GM18909 (cell line): ENCODE results near the gene COL6A5.
"Not testable (repeated sequence)": the region's sequence is repeated elsewhere in the genome, so short reads cannot be mapped to it uniquely, and the experiment has no call there.

ENCODE experiments used
- ATAC-seq: cut with Tn5 transposase; IDR thresholded peaks from one replicate; pipeline ENCODE4 v1.9.1; 2021; ENCODE audit warnings: mild to moderate bottlenecking; ENCODE audit not compliant: unreplicated experiment, poor library complexity

COL6A5 gene

GRCh38 chr3:130433306-130433705 lies 87.8 kb downstream of the COL6A5 start:
- ATAC-seq = no peak

GRCh38 chr3:130442284-130442683 lies 96.8 kb downstream of the COL6A5 start:
- no peak for ATAC-seq

- not testable (repeated sequence) for ATAC-seq
These were observed 101.4 kb downstream of the COL6A5 start for GRCh38 chr3:130446840-130447239.

- ATAC-seq = not testable (repeated sequence)
These were observed 102.7 kb downstream of the COL6A5 start for GRCh38 chr3:130448155-130448554.

- ATAC-seq = no peak
These were observed 111.1 kb downstream of the COL6A5 start for GRCh38 chr3:130456540-130456939.

GRCh38 chr3:130457671-130458070 lies 112.2 kb downstream of the COL6A5 start:
- no peak for ATAC-seq

- ATAC-seq = no peak
These were observed 114.5 kb downstream of the COL6A5 start for GRCh38 chr3:130459944-130460343.

- ATAC-seq = no peak
These were observed 116.6 kb downstream of the COL6A5 start for GRCh38 chr3:130462089-130462488.

GRCh38 chr3:130463221-130463620 lies 117.7 kb downstream of the COL6A5 start:
- ATAC-seq = no peak

GRCh38 chr3:130465521-130465920 lies 120.0 kb downstream of the COL6A5 start:
- no peak for ATAC-seq

GRCh38 chr3:130468311-130468710 lies 122.8 kb downstream of the COL6A5 start:
- ATAC-seq = no peak

- no peak for ATAC-seq
These were observed 124.7 kb downstream of the COL6A5 start for GRCh38 chr3:130470126-130470525.

GRCh38 chr3:130473416-130473815 lies 127.9 kb downstream of the COL6A5 start:
- ATAC-seq = no peak

- ATAC-seq = no peak
These were observed 135.3 kb downstream of the COL6A5 start for GRCh38 chr3:130480736-130481135.

- ATAC-seq = no peak
These were observed 142.8 kb downstream of the COL6A5 start for GRCh38 chr3:130488288-130488687.

GRCh38 chr3:130488769-130489450 lies 143.4 kb downstream of the COL6A5 start:
- no peak for ATAC-seq

- ATAC-seq = no peak
These were observed 144.8 kb downstream of the COL6A5 start for GRCh38 chr3:130490241-130490640.

GRCh38 chr3:130491431-130491830 lies 146.0 kb downstream of the COL6A5 start:
- no peak for ATAC-seq

- no peak for ATAC-seq
These were observed 159.2 kb downstream of the COL6A5 start for GRCh38 chr3:130504701-130505100.

GRCh38 chr3:130506031-130506430 lies 160.6 kb downstream of the COL6A5 start:
- no peak for ATAC-seq

GRCh38 chr3:130507746-130508145 lies 162.3 kb downstream of the COL6A5 start:
- no peak for ATAC-seq

- ATAC-seq = no peak
These were observed 163.5 kb downstream of the COL6A5 start for GRCh38 chr3:130509008-130509407.
